Choroid plexus epithelial cell (primary cell): Measurements from ENCODE around the gene PTTG1IP2.

Experiments used
- DNase-seq: peaks from one replicate; pipeline ENCODE4 v3.0.0-alpha.2; 2010; ENCODE audit warnings: low read depth
- H3K4me3 ChIP-seq: 2 replicates; pipeline ENCODE4 v1.5.1; 2011; ENCODE audit warnings: low read depth, mild to moderate bottlenecking, control low read depth, low read length, moderate library complexity
- TF ChIP-seq, protein P1 (sequence below): conservative IDR thresholded peaks from 2 replicates; pipeline ENCODE4 v1.5.1; 2011; ENCODE audit warnings: low read depth, mild to moderate bottlenecking, control low read depth, inconsistent platforms, low read length, moderate library complexity

The PTTG1IP2 gene

GRCh38 chr7:90483251-90483650 is 13.8 kb downstream of the PTTG1IP2 start:
- TF ChIP-seq, protein P1, sequence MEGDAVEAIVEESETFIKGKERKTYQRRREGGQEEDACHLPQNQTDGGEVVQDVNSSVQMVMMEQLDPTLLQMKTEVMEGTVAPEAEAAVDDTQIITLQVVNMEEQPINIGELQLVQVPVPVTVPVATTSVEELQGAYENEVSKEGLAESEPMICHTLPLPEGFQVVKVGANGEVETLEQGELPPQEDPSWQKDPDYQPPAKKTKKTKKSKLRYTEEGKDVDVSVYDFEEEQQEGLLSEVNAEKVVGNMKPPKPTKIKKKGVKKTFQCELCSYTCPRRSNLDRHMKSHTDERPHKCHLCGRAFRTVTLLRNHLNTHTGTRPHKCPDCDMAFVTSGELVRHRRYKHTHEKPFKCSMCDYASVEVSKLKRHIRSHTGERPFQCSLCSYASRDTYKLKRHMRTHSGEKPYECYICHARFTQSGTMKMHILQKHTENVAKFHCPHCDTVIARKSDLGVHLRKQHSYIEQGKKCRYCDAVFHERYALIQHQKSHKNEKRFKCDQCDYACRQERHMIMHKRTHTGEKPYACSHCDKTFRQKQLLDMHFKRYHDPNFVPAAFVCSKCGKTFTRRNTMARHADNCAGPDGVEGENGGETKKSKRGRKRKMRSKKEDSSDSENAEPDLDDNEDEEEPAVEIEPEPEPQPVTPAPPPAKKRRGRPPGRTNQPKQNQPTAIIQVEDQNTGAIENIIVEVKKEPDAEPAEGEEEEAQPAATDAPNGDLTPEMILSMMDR: no peak
- DNase-seq: no peak
- no peak overlapping the region for H3K4me3 ChIP-seq

DNA sequence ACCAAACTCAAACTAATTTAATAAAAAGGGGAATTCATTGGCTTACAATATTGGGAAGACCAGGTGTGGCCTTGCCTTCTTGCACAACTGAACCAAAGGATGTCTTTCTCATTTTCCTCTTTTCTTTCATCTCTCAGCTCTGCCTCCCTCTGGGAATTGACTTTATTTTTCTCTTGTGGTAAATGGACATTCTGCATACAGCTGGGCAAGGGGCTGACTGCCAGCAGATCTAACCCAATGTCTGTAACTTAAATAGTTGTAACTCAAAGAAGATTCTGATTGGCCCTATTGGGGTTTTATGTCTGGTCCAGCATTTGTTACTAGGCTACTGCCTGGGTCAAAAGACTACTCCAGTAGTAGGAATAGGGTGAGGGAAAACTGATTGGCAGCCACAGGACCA is 15.3 kb downstream of the PTTG1IP2 start:
- DNase-seq: peak; percentile 2
- TF ChIP-seq, protein P1: no peak
- no peak overlapping the region for H3K4me3 ChIP-seq

DNA sequence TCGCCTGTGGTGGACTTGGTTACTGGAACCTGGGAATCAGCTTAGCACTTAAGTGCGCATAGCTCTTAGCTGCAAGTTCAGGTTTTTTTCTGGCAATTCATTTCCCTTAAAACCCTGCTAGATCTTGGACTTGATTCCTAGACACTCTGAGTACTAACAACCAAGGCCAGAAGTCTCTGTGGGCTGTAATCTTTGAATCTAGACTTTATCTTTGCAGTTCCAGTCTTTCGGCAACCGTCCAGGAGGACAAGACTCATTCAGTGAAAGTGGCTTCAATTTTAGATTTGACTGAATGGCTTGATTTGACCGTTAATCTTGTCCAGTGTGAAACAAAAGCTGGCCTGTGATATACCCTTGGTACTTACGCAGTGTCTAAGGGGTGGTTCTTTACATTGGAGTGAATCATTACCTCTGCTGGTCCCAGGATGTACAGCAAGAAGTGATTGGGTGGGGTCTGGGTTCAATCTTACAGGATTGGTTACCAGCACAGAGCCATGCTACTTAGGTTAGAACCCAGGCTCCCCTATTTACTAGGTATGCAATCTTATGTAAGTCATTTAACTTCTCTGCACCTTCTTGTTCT is 16.4 kb downstream of the PTTG1IP2 start:
- H3K4me3 ChIP-seq: no peak overlapping the region
- no peak for DNase-seq
- TF ChIP-seq, protein P1: no peak

GRCh38 chr7:90487808-90488207 is 18.4 kb downstream of the PTTG1IP2 start:
- TF ChIP-seq, protein P1: no peak
- no peak overlapping the region for H3K4me3 ChIP-seq
- no peak for DNase-seq

DNA sequence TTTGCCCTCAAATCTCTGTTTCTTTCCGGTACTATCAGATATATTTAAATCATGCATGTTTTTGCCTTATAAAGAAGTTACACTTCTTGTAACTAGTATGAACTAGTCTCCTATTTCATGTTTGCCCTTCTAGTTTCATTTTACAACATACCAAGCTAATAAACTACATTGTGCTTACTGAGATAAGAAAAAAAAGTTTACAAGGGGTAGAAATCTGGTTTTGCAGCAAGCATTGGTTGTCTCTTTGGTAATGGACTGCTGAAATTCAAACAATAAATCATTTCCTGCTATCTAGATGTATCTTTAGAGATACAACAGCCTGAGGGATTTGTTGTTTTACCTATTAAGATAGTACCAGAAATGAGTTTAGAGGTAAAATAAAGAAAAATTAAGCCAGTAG is 18.8 kb downstream of the PTTG1IP2 start:
- DNase-seq: no peak
- TF ChIP-seq, protein P1: no peak
- no peak overlapping the region for H3K4me3 ChIP-seq

DNA sequence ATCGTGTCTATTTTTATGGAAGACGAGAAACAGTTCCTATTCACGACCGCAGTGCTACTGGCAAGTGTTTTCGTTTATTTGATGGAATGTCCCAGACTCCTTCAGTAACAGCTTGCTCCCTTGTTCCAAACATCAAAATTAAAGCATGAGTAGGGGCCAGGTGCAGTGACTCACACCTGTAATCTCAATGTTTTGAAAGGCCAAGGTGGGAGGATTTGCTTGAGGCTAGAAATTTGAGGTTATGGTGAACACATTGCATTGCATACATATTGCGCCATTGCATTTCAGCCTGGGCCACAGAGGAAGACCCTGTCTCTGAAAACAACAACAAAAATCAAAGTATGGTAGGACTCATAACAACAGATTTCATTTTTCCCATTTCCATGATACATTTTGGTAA is 22.8 kb downstream of the PTTG1IP2 start:
- H3K4me3 ChIP-seq: no peak overlapping the region
- no peak for DNase-seq

DNA sequence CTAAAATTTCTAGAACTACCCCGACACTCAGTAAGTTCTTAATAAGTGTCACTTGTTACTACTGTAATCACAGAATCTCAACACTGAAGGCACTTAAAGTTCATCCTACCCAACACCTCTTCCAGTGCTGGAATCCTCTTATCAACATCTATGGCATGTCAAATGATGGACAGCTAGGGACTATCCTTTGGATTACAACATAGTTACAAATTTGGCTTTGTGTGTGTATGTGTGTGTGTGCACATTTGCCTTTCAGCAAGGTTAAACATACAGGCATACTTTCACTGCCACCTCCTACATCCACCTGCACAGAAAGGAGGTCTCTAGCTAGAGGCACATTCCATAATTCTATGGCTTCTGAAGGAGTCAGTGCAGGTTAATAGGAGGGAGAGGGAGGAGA is 25.8 kb downstream of the PTTG1IP2 start:
- TF ChIP-seq, protein P1: no peak
- no peak for DNase-seq

More for the DNA sequence above, 22.8 kb downstream of the PTTG1IP2 start:
- TF ChIP-seq, protein P1: no peak

More for the DNA sequence above, 25.8 kb downstream of the PTTG1IP2 start:
- H3K4me3 ChIP-seq: no peak overlapping the region
